ENCODE data around the gene GAD1.

GAD1 gene

GRCh38 chr2:170816504-170817092 is at the start of gene GAD1:
Gene GAD1 (plus strand): TSS chr2:170816887. CDS start chr2:170818592, 1,705 bp downstream.
- Mint-ChIP-seq H3K27me3 (peaks cover 37% of the 10 kb centered on the region), H3K27ac (peak within 1 kb of the TSS; percentile 83), H3K4me3 (peak within 1 kb of the TSS; percentile 77), H3K36me3 (no peaks in the 10 kb centered on the region), H3K9me3 (peaks cover 2% of the 10 kb centered on the region), H3K4me1 (peaks cover 18% of the 10 kb centered on the region)
- DNase-seq (ENCODE audit: low spot score in 2 of 2): peak in 1 of 2 donors; percentile 40
- ATAC-seq (ENCODE audit: low read depth): peak; percentile 44

GRCh38 chr2:170770008-170770605 is 46.6 kb upstream of the GAD1 start, which contains the start of gene ERICH2:
Gene ERICH2 (plus strand): TSS chr2:170770378. CDS start chr2:170770682, 304 bp downstream.
- Mint-ChIP-seq H3K36me3 (no peaks in the 10 kb centered on the region), H3K4me3 (peak within 1 kb of the TSS; percentile 88), H3K27me3 (peaks cover 3% of the 10 kb centered on the region), H3K27ac (peak within 1 kb of the TSS; percentile 67), H3K4me1 (peaks cover 10% of the 10 kb centered on the region), H3K9me3 (no peaks in the 10 kb centered on the region)
- peak; percentile 67 for ATAC-seq (ENCODE audit: low read depth)
- DNase-seq (ENCODE audit: low spot score in 2 of 2): no peak

- H3K4me3 Mint-ChIP-seq: peak overlapping the region; percentile 88
- H3K27ac Mint-ChIP-seq: peak overlapping the region; percentile 67
Measured at GRCh38 chr2:170770606-170771420, 45.9 kb upstream of the GAD1 start.

GRCh38 chr2:170771421-170771937 is 45.2 kb upstream of the GAD1 start:
- Mint-ChIP-seq H3K4me3 (peak overlapping the region; percentile 88), H3K9me3 (no peaks in the 10 kb centered on the region), H3K27ac (peak overlapping the region; percentile 67), H3K27me3 (peaks cover 1% of the 10 kb centered on the region), H3K36me3 (no peaks in the 10 kb centered on the region), H3K4me1 (peaks cover 10% of the 10 kb centered on the region)
- DNase-seq (ENCODE audit: low spot score in 2 of 2): no peak
- no peak for ATAC-seq (ENCODE audit: low read depth)

More at GRCh38 chr2:170770606-170771420, 45.9 kb upstream of the GAD1 start:
- Mint-ChIP-seq H3K4me1 (peaks cover 10% of the 10 kb centered on the region), H3K9me3 (no peaks in the 10 kb centered on the region), H3K36me3 (no peaks in the 10 kb centered on the region), H3K27me3 (peaks cover 1% of the 10 kb centered on the region)
- ATAC-seq (ENCODE audit: low read depth) (peak; percentile 80), DNase-seq (ENCODE audit: low spot score in 2 of 2) (peak; percentile 37)

GRCh38 chr2:170772295-170772694 is 44.4 kb upstream of the GAD1 start:
- no peak overlapping the region for H3K4me3 Mint-ChIP-seq
- H3K4me1 Mint-ChIP-seq: peaks cover 10% of the 10 kb centered on the region
- DNase-seq (ENCODE audit: low spot score in 2 of 2) (no peak), ATAC-seq (ENCODE audit: low read depth) (no peak)
- no peaks in the 10 kb centered on the region for H3K9me3 Mint-ChIP-seq
- H3K36me3 Mint-ChIP-seq: no peaks in the 10 kb centered on the region
- peaks cover 1% of the 10 kb centered on the region for H3K27me3 Mint-ChIP-seq
- no peak overlapping the region for H3K27ac Mint-ChIP-seq

GRCh38 chr2:170774074-170774473 is 42.6 kb upstream of the GAD1 start:
- Mint-ChIP-seq H3K4me3 (no peak overlapping the region), H3K4me1 (peaks cover 10% of the 10 kb centered on the region), H3K27me3 (peaks cover 1% of the 10 kb centered on the region), H3K36me3 (no peaks in the 10 kb centered on the region), H3K9me3 (no peaks in the 10 kb centered on the region), H3K27ac (no peak overlapping the region)
- DNase-seq (ENCODE audit: low spot score in 2 of 2) (no peak), ATAC-seq (ENCODE audit: low read depth) (no peak)

- H3K27ac Mint-ChIP-seq: no peak overlapping the region
Measured at GRCh38 chr2:170778900-170779299, 37.8 kb upstream of the GAD1 start.

GRCh38 chr2:170779304-170779703 is 37.4 kb upstream of the GAD1 start:
- H3K9me3 Mint-ChIP-seq: no peaks in the 10 kb centered on the region
- no peak overlapping the region for H3K4me3 Mint-ChIP-seq
- DNase-seq (ENCODE audit: low spot score in 2 of 2) (no peak), ATAC-seq (ENCODE audit: low read depth) (no peak)
- H3K27ac Mint-ChIP-seq: no peak overlapping the region
- no peaks in the 10 kb centered on the region for H3K4me1 Mint-ChIP-seq
- H3K27me3 Mint-ChIP-seq: no peaks in the 10 kb centered on the region
- H3K36me3 Mint-ChIP-seq: no peaks in the 10 kb centered on the region

More at GRCh38 chr2:170778900-170779299, 37.8 kb upstream of the GAD1 start:
- H3K36me3 Mint-ChIP-seq: no peaks in the 10 kb centered on the region
- no peaks in the 10 kb centered on the region for H3K4me1 Mint-ChIP-seq
- no peaks in the 10 kb centered on the region for H3K9me3 Mint-ChIP-seq
- no peaks in the 10 kb centered on the region for H3K27me3 Mint-ChIP-seq
- ATAC-seq (ENCODE audit: low read depth): no peak
- DNase-seq (ENCODE audit: low spot score in 2 of 2): no peak
- H3K4me3 Mint-ChIP-seq: no peak overlapping the region

- no peaks in the 10 kb centered on the region for H3K9me3 Mint-ChIP-seq
- no peaks in the 10 kb centered on the region for H3K36me3 Mint-ChIP-seq
- no peaks in the 10 kb centered on the region for H3K4me1 Mint-ChIP-seq
- no peak for ATAC-seq (ENCODE audit: low read depth)
- DNase-seq (ENCODE audit: low spot score in 2 of 2): no peak
- no peak overlapping the region for H3K4me3 Mint-ChIP-seq
- peaks cover 5% of the 10 kb centered on the region for H3K27me3 Mint-ChIP-seq
- H3K27ac Mint-ChIP-seq: no peak overlapping the region
Measured at GRCh38 chr2:170782673-170783072, 34.0 kb upstream of the GAD1 start.

- ATAC-seq (ENCODE audit: low read depth): no peak
- no peaks in the 10 kb centered on the region for H3K4me1 Mint-ChIP-seq
- no peaks in the 10 kb centered on the region for H3K9me3 Mint-ChIP-seq
- no peaks in the 10 kb centered on the region for H3K36me3 Mint-ChIP-seq
- DNase-seq (ENCODE audit: low spot score in 2 of 2): no peak
- H3K27me3 Mint-ChIP-seq: peaks cover 5% of the 10 kb centered on the region
- H3K4me3 Mint-ChIP-seq: no peak overlapping the region
- no peak overlapping the region for H3K27ac Mint-ChIP-seq
Measured at GRCh38 chr2:170783549-170783948, 33.1 kb upstream of the GAD1 start.

GRCh38 chr2:170798996-170799395 is 17.7 kb upstream of the GAD1 start:
- no peaks in the 10 kb centered on the region for H3K4me1 Mint-ChIP-seq

GRCh38 chr2:170806548-170806947 is 10.1 kb upstream of the GAD1 start:
- Mint-ChIP-seq H3K27ac (no peak overlapping the region), H3K4me1 (no peaks in the 10 kb centered on the region), H3K4me3 (no peak overlapping the region), H3K36me3 (no peaks in the 10 kb centered on the region), H3K27me3 (peaks cover 5% of the 10 kb centered on the region), H3K9me3 (no peaks in the 10 kb centered on the region)
- DNase-seq (ENCODE audit: low spot score in 2 of 2) (no peak), ATAC-seq (ENCODE audit: low read depth) (no peak)

More at GRCh38 chr2:170798996-170799395, 17.7 kb upstream of the GAD1 start:
- DNase-seq (ENCODE audit: low spot score in 2 of 2): no peak
- Mint-ChIP-seq H3K27ac (no peak overlapping the region), H3K4me3 (no peak overlapping the region), H3K27me3 (peaks cover 8% of the 10 kb centered on the region), H3K36me3 (no peaks in the 10 kb centered on the region), H3K9me3 (no peaks in the 10 kb centered on the region)
- ATAC-seq (ENCODE audit: low read depth): no peak

GRCh38 chr2:170812710-170813600 is 3.7 kb upstream of the GAD1 start:
- Mint-ChIP-seq H3K4me3 (no peak overlapping the region), H3K4me1 (peaks cover 6% of the 10 kb centered on the region), H3K27ac (no peak overlapping the region), H3K9me3 (no peaks in the 10 kb centered on the region), H3K27me3 (peaks cover 22% of the 10 kb centered on the region), H3K36me3 (no peaks in the 10 kb centered on the region)
- peak; percentile 34 to 53 for DNase-seq (ENCODE audit: low spot score in 2 of 2)
- no peak for ATAC-seq (ENCODE audit: low read depth)

Measured in memory B cell (primary cell).